Measurements from ENCODE around the gene PALLD.
"Not testable (repeated sequence)": the region's sequence is repeated elsewhere in the genome, so short reads cannot be mapped to it uniquely, and the experiment has no call there.

Gene PALLD

DNA sequence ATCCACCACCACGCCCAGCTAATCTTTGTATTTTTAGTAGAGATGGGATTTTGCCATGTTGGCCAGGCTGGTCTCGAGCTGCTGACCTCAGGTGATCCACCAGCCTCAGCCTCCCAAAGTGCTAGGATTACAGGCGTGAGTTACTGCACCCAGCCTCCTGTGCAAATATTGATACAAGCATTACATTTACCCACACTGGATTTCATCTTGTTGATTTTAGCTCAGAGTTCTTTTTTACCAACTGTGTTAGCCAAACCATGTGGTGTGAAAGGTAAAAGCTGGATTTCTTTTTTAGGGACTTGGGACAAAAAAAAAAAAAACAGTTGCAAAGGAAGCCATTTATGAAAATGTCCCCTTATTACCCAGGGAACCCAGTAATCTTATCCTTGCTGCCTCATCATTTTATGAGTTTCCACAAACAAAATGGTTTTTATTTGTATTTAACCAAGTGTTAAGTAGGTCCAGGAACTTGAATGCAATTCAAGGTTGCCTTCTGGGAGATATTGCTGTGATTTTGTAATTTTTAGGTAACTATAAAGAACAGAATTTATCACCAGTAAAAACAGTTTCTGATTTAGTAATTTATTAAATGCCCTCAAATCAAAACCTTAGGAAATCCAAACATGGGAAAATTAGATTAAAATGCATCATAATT is 202.5 kb downstream of the PALLD start:
- no peak overlapping the region for H3K9ac ChIP-seq (ENCODE audit: low read depth, low read length)
- H3K27me3 ChIP-seq (ENCODE audit: control insufficient read depth, insufficient read depth, low read length): no peaks in the 10 kb centered on the region
- no peak overlapping the region for H3K4me3 ChIP-seq (ENCODE audit: low read depth, low read length)
- no peaks in the 10 kb centered on the region for H3K36me3 ChIP-seq (ENCODE audit: control insufficient read depth, insufficient read depth, low read length)
- peaks cover 8% of the 10 kb centered on the region; the same call in 1 of the 2 replicates for H3K4me1 ChIP-seq (ENCODE audit: control insufficient read depth, insufficient read depth, low read length)
- H3K9me3 ChIP-seq (ENCODE audit: control insufficient read depth, insufficient read depth, low read length): no peaks in the 10 kb centered on the region
- H3K27ac ChIP-seq (ENCODE audit: low read depth, low read length): no peak overlapping the region

- H3K9me3 ChIP-seq (ENCODE audit: control insufficient read depth, insufficient read depth, low read length): no peaks in the 10 kb centered on the region
- H3K27ac ChIP-seq (ENCODE audit: low read depth, low read length): no peak overlapping the region
- no peaks in the 10 kb centered on the region for H3K27me3 ChIP-seq (ENCODE audit: control insufficient read depth, insufficient read depth, low read length)
- H3K36me3 ChIP-seq (ENCODE audit: control insufficient read depth, insufficient read depth, low read length): no peaks in the 10 kb centered on the region
- H3K4me3 ChIP-seq (ENCODE audit: low read depth, low read length): no peak overlapping the region
- no peak overlapping the region for H3K9ac ChIP-seq (ENCODE audit: low read depth, low read length)
- H3K4me1 ChIP-seq (ENCODE audit: control insufficient read depth, insufficient read depth, low read length): peaks cover 3% of the 10 kb centered on the region; the same call in 1 of the 2 replicates
Measured at GRCh38 chr4:168701061-168701460, 204.2 kb downstream of the PALLD start.

- not testable (repeated sequence) for H3K27me3 ChIP-seq (ENCODE audit: control insufficient read depth, insufficient read depth, low read length); H3K36me3 ChIP-seq (ENCODE audit: control insufficient read depth, insufficient read depth, low read length); H3K9ac ChIP-seq (ENCODE audit: low read depth, low read length); H3K27ac ChIP-seq (ENCODE audit: low read depth, low read length); H3K9me3 ChIP-seq (ENCODE audit: control insufficient read depth, insufficient read depth, low read length); H3K4me1 ChIP-seq (ENCODE audit: control insufficient read depth, insufficient read depth, low read length); H3K4me3 ChIP-seq (ENCODE audit: low read depth, low read length)
Measured at GRCh38 chr4:168702581-168703087, 205.8 kb downstream of the PALLD start.

DNA sequence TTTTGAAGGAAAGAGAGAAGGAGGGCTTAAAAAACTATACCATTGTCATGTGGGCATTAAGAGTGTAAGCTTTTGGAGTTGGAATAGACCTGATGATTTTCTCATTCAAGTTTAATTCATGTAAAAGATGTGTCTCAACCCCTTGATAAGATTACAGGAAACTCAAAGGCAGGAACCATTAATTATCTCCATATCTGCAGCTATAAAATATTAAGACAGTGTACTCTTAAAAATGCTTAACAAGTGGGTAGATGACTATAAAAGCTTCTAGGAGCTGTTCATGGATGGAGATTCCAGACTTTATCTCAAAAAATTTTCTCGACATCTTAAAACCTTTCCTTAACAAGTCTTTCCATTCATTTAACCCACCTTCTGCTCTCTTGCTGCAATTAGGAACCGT is 208.3 kb downstream of the PALLD start:
- H3K27ac ChIP-seq (ENCODE audit: low read depth, low read length): no peak overlapping the region
- no peak overlapping the region for H3K9ac ChIP-seq (ENCODE audit: low read depth, low read length)
- H3K9me3 ChIP-seq (ENCODE audit: control insufficient read depth, insufficient read depth, low read length): no peaks in the 10 kb centered on the region
- no peaks in the 10 kb centered on the region for H3K36me3 ChIP-seq (ENCODE audit: control insufficient read depth, insufficient read depth, low read length)
- H3K4me1 ChIP-seq (ENCODE audit: control insufficient read depth, insufficient read depth, low read length): no peaks in the 10 kb centered on the region
- no peak overlapping the region for H3K4me3 ChIP-seq (ENCODE audit: low read depth, low read length)
- H3K27me3 ChIP-seq (ENCODE audit: control insufficient read depth, insufficient read depth, low read length): no peaks in the 10 kb centered on the region

- no peak overlapping the region for H3K27ac ChIP-seq (ENCODE audit: low read depth, low read length)
- H3K27me3 ChIP-seq (ENCODE audit: control insufficient read depth, insufficient read depth, low read length): no peaks in the 10 kb centered on the region
- H3K36me3 ChIP-seq (ENCODE audit: control insufficient read depth, insufficient read depth, low read length): no peaks in the 10 kb centered on the region
- H3K9ac ChIP-seq (ENCODE audit: low read depth, low read length): no peak overlapping the region
- H3K4me3 ChIP-seq (ENCODE audit: low read depth, low read length): no peak overlapping the region
- H3K9me3 ChIP-seq (ENCODE audit: control insufficient read depth, insufficient read depth, low read length): no peaks in the 10 kb centered on the region
- no peaks in the 10 kb centered on the region for H3K4me1 ChIP-seq (ENCODE audit: control insufficient read depth, insufficient read depth, low read length)
Measured at GRCh38 chr4:168707205-168707604, 210.4 kb downstream of the PALLD start.

- Histone ChIP-seq H3K27me3 (ENCODE audit: control insufficient read depth, insufficient read depth, low read length) (no peaks in the 10 kb centered on the region), H3K36me3 (ENCODE audit: control insufficient read depth, insufficient read depth, low read length) (no peaks in the 10 kb centered on the region), H3K27ac (ENCODE audit: low read depth, low read length) (no peak overlapping the region), H3K4me1 (ENCODE audit: control insufficient read depth, insufficient read depth, low read length) (no peaks in the 10 kb centered on the region), H3K4me3 (ENCODE audit: low read depth, low read length) (no peak overlapping the region), H3K9me3 (ENCODE audit: control insufficient read depth, insufficient read depth, low read length) (no peaks in the 10 kb centered on the region), H3K9ac (ENCODE audit: low read depth, low read length) (no peak overlapping the region)
Measured at GRCh38 chr4:168708108-168708507, 211.3 kb downstream of the PALLD start.

- Histone ChIP-seq H3K27ac (ENCODE audit: low read depth, low read length) (no peak overlapping the region), H3K27me3 (ENCODE audit: control insufficient read depth, insufficient read depth, low read length) (peaks cover 7% of the 10 kb centered on the region), H3K9ac (ENCODE audit: low read depth, low read length) (no peak overlapping the region), H3K36me3 (ENCODE audit: control insufficient read depth, insufficient read depth, low read length) (no peaks in the 10 kb centered on the region), H3K4me1 (ENCODE audit: control insufficient read depth, insufficient read depth, low read length) (no peaks in the 10 kb centered on the region), H3K4me3 (ENCODE audit: low read depth, low read length) (no peak overlapping the region), H3K9me3 (ENCODE audit: control insufficient read depth, insufficient read depth, low read length) (no peaks in the 10 kb centered on the region)
Measured at GRCh38 chr4:168710353-168710946, 213.6 kb downstream of the PALLD start.

GRCh38 chr4:168711197-168712140 is 214.6 kb downstream of the PALLD start:
- Histone ChIP-seq H3K27me3 (ENCODE audit: control insufficient read depth, insufficient read depth, low read length) (peaks cover 11% of the 10 kb centered on the region), H3K36me3 (ENCODE audit: control insufficient read depth, insufficient read depth, low read length) (no peaks in the 10 kb centered on the region), H3K4me1 (ENCODE audit: control insufficient read depth, insufficient read depth, low read length) (peaks cover 6% of the 10 kb centered on the region), H3K9me3 (ENCODE audit: control insufficient read depth, insufficient read depth, low read length) (no peaks in the 10 kb centered on the region), H3K27ac (ENCODE audit: low read depth, low read length) (no peak overlapping the region), H3K9ac (ENCODE audit: low read depth, low read length) (no peak overlapping the region), H3K4me3 (ENCODE audit: low read depth, low read length) (no peak overlapping the region)

- Histone ChIP-seq H3K4me1 (ENCODE audit: control insufficient read depth, insufficient read depth, low read length) (peaks cover 13% of the 10 kb centered on the region), H3K36me3 (ENCODE audit: control insufficient read depth, insufficient read depth, low read length) (no peaks in the 10 kb centered on the region), H3K9me3 (ENCODE audit: control insufficient read depth, insufficient read depth, low read length) (no peaks in the 10 kb centered on the region), H3K9ac (ENCODE audit: low read depth, low read length) (no peak overlapping the region), H3K27ac (ENCODE audit: low read depth, low read length) (no peak overlapping the region), H3K27me3 (ENCODE audit: control insufficient read depth, insufficient read depth, low read length) (peaks cover 19% of the 10 kb centered on the region), H3K4me3 (ENCODE audit: low read depth, low read length) (no peak overlapping the region)
Measured at GRCh38 chr4:168712316-168712890, 215.6 kb downstream of the PALLD start.

DNA sequence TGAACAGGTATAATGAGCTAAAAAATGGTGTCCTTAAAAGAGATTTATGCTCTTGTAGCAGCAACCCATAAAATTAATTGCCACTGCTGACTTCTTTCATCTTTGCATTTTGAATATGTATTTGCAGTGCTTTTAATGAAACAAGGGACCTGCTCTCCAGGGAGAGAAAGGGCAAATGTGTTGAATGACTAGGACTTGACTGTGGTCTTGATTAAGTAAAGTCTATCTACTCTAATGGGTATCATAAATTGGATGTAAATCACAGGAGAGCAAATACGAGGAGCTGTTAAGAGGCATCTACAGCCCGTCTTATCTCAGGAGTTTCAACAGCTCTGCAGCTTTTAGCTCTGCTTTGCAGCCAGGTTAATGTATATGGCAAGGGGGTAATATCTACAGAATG is 216.4 kb downstream of the PALLD start:
- Histone ChIP-seq H3K27ac (ENCODE audit: low read depth, low read length) (no peak overlapping the region), H3K9me3 (ENCODE audit: control insufficient read depth, insufficient read depth, low read length) (no peaks in the 10 kb centered on the region), H3K36me3 (ENCODE audit: control insufficient read depth, insufficient read depth, low read length) (no peaks in the 10 kb centered on the region), H3K4me1 (ENCODE audit: control insufficient read depth, insufficient read depth, low read length) (peaks cover 13% of the 10 kb centered on the region), H3K4me3 (ENCODE audit: low read depth, low read length) (no peak overlapping the region), H3K27me3 (ENCODE audit: control insufficient read depth, insufficient read depth, low read length) (peaks cover 24% of the 10 kb centered on the region), H3K9ac (ENCODE audit: low read depth, low read length) (no peak overlapping the region)

All from HUES48 (cell line).